Measurements from ENCODE around the gene BOK.

- TF ChIP-seq, protein P1, sequence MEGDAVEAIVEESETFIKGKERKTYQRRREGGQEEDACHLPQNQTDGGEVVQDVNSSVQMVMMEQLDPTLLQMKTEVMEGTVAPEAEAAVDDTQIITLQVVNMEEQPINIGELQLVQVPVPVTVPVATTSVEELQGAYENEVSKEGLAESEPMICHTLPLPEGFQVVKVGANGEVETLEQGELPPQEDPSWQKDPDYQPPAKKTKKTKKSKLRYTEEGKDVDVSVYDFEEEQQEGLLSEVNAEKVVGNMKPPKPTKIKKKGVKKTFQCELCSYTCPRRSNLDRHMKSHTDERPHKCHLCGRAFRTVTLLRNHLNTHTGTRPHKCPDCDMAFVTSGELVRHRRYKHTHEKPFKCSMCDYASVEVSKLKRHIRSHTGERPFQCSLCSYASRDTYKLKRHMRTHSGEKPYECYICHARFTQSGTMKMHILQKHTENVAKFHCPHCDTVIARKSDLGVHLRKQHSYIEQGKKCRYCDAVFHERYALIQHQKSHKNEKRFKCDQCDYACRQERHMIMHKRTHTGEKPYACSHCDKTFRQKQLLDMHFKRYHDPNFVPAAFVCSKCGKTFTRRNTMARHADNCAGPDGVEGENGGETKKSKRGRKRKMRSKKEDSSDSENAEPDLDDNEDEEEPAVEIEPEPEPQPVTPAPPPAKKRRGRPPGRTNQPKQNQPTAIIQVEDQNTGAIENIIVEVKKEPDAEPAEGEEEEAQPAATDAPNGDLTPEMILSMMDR (IDR thresholded peaks at IDR 0.05; ENCODE audit: extremely low read depth in 1 of 2, insufficient read depth in 1 of 2, low read depth in 1 of 2, low read length in 2 of 2) = no peak
- TF ChIP-seq POLR2AphosphoS5 (IDR thresholded peaks at IDR 0.05; ENCODE audit: insufficient read depth, low read depth, low read length) = no peak
- no peak for TF ChIP-seq POLR2A (IDR thresholded peaks at IDR 0.05; ENCODE audit: low read depth, low read length)
- TF ChIP-seq EZH2 (IDR thresholded peaks at IDR 0.05; ENCODE audit: borderline replicate concordance, low read depth, low read length, severe bottlenecking) = no peak
- TF ChIP-seq, protein P2, sequence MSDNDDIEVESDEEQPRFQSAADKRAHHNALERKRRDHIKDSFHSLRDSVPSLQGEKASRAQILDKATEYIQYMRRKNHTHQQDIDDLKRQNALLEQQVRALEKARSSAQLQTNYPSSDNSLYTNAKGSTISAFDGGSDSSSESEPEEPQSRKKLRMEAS (IDR thresholded peaks at IDR 0.05; ENCODE audit: insufficient read depth, insufficient read length) = no peak
Observed at GRCh38 chr2:241576293-241576654, 17.7 kb downstream of the BOK start.
